NCI-H82 treated with DMSO at 0.1 percent for 48 hours (cell line): ENCODE data around the gene SHPK.

Experiments used
- DNase-seq: peaks from one replicate; lab custom pipeline; 2025; ENCODE audit not compliant: unreplicated experiment; lab: John Stamatoyannopoulos, UW

The SHPK gene

DNA sequence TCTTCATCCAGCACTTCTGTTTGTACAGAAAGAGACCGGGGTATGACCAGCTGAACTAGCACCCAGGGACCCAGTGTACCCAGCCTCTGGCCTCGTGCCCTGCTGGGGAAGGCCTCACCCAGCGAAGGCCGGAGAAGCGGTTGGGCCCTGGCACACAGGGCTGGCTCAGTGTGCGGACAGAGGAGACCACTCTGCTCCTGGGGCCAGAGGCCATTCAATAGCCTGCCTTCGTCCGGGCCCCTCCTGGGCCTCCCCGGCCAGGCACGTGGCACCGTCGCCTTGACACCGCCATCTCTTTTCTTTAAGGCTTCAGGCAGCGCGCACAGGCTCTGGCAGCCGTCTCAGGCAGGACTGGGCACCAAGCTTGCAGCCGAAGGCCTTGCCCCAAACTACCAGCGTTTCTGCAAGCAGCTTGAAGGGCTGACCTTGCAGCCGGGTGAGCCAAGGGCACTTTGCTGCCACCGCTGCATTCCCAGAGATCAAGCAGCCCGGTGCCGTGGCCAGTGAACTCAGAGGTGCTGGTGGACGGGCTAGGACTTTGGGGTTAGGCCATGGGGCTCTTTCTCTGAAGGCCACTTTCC is 24.4 kb upstream of the SHPK start:
- DNase-seq: no peak

DNA sequence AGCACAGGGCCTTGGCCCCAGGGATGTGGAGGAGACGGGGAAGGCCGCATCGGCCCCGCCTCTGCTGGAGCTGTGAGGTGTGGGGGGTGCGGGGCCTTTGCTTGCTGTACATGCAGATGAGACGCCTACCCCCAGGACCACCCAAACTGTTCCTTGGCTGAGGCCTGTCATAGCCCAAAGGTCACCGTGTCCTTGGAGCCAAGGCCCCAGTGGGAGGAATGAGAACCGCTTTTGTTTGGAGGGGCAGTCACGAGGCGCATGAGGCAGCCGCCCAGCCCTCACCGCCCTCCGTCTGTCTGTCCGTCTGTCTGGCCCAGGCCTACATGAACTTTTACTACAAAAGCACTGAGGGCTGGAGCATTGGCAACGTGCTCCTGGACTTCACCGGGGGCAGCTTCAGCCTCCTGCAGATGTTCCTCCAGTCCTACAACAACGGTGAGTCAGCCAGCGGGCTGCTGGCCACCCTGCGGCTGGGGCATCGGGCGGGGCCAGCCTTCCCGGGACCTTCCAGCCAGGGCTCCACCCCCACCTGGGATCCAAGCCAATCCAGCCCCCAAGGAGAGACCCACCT is 23.6 kb upstream of the SHPK start:
- DNase-seq: no peak

DNA sequence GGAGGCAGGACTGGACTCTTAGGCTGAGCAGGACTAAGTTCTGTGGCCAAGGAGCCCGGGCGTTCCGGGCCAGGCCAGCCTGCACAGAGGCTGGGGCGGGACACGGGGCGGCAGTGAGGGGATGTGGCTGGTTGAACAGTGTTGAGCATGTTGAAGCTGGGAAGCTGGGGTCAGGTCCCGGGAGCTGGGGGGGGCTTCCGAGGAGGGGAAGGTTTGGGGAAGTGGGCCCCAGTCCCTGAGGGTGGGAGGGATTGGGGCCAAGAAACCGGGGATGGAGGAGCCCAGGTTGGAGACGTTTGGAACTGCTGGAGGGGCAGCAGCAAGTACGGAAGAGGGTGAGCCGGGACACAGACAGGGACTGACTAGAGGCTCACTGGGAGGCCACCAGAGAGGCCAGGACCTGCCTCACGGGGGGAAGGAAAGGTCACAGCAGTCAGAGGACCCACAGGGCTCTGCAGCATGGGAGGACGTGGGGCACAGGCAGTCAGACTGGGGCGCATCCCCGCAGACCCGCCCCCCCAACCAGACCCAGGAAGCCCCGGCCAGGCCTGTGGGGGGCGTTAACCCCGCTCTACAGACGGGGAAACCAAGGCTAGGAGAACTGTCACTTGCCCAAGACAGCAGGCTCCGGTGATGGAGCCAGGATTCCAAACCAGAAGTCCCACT is 22.9 kb upstream of the SHPK start:
- no peak for DNase-seq

DNA sequence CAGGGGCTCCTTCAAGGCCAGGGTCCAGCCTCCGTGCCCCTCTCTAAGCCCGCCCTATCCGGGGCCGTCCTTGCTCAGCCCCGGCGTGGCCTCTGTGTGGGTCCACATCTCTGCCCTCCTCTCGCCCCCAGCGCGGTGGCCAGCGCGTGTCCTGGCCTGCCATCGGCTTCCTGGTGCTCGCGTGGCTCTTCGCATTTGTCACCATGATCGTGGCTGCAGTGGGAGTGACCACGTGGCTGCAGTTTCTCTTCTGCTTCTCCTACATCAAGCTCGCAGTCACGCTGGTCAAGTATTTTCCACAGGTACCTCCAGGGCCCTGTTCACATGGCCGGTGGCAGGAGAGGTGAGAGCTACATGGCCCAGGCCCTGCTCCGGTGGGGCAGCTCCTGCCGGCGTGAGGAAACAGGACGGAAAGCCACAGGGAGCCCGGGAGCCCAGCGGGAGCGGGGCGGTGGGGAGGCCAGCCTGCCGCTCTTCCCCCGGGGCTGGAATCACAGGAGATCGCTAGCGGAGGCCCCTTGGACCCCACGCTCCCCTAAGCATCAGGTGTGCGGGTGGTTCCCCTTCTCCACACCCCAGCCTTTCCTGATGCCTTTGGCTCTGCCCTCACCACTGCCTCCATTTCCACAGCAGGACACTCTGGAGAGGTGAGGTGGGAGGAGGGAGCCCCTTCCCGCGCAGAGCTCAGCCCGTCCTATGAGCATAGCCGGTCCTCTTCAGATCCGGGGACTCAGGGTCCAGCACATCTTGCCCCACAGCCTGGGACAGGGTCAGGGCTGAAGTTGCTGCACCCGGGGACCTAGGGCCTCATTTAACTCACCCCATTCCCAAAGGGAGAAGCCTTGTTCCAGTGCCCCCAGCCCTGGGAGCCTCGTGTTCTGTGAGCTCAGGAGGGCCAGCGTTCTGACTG is 22.1 kb upstream of the SHPK start:
- DNase-seq: no peak

DNA sequence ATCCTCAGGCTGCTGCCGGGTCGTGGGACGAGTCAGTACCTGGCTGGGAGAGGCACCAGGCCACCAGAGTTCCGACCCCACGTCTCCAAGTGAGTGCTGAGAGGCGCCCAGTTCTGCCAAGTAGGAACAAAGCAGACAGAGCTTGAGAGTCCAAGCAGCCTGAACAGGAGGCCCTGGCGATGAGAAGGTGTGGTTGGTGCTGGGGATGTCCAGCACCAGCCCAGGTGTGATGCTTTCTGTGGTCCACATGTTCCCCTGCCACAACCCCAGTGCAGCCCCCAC is 21.5 kb upstream of the SHPK start:
- DNase-seq: no peak

DNA sequence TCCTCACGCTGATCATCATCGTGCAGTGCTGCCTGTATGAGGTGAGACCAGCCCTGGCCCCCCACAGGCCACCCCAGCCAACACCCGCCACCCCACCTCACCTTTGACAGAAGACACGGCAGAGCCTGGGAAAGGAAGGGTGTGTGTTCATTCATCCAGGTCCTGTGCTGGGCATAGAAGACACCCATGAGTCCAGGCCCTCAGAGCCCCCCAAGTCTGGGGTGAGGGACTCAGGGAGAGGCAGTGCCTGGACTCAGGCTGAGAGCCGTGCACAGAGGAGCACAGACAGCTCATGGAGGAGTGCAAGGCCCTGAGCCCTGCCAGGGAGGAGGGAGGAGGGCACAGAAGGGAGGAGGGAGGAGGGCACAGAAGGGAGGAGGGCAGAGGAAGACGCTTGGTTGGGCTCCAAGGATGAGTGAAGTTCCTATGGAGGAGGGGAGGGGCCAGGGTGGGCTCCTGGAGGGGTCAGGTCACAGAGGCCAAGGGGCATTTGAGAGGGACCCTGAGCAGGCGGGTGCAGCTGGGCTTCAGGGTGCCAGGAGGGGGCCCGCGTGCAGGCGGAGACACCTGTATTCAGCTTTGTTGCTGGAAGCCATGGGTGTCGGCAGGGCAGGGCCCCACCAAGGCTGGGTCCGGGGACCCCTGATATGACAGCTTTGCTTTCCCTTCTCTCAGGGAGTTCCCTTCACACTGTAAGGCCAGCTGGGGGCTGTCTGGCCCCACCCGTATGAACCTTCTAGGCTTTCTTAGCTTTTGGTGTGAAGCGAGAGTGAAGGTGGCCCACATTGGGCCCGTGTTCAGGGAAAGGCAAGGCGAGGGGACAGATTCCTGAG is 20.9 kb upstream of the SHPK start:
- DNase-seq: no peak

DNA sequence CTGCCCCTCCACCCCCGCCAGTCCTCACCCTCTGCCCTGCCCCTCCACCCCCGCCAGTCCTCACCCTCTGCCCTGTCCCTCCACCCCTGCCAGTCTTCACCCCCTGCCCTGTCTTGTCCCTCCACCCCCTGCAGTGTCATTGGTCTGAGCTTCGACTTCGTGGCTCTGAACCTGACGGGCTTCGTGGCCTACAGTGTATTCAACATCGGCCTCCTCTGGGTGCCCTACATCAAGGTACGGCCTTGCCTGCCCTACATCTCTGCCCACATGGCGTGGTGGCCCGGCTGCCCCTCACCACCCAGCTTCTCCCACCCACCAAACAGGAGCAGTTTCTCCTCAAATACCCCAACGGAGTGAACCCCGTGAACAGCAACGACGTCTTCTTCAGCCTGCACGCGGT is 20.3 kb upstream of the SHPK start:
- no peak for DNase-seq

DNA sequence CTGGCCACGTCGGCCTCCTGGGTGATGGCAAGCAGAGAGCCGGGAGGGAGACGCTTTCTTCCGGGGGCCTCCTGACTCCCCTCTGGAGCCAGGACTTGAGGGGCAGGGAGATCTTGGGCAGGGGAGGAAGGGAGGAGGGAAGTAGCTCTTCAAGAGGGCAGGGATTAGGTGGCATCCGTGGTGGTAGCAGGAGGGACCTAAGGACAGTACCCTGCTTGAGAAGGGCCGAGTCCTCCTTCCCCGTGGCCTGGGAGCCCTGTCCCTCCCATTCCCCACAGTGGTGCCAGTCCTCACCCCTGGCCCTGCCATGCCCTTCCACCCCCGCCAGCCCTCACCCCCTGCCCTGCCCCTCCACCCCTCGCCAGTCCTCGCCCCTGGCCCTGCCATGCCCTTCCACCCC is 19.7 kb upstream of the SHPK start:
- DNase-seq: no peak

DNA sequence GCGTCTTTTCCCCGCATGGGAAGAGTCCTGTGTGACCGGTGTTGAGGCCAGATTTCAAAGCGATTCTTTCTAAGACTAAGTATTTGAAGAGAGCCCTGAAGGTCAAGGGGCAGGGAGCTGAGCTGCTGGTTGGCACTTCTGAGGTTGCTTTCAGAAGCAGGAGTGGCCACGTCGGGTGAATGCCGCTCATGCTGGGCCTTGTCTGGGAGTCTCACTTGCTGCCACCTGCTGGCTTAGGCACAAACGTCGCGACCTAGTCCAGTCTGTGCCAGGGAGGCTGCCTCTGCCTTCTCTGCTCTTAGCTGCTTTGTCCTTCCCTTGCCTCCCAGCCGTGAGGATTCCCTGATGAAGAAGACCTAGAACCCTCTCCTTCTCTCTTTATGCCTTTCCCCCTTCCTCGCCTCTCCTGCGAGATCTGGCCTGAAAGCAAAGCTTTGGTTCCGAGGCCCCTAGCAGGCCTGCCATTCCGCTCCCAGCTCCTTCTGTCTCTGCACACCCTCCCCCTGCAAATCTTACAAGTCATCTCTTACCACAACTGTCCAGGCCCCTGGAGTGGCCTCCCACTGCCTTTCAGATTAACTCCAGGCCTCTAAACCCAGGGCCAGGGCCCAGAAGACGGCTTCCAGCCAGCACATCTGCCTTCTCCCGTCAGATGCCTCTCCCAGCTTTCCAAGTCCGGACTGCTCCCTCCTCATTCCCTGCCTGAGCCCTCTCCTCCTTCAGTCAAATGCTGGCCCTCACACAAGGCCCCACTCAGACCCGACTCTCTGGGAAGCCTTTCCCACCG is 11.9 kb upstream of the SHPK start:
- DNase-seq: no peak

DNA sequence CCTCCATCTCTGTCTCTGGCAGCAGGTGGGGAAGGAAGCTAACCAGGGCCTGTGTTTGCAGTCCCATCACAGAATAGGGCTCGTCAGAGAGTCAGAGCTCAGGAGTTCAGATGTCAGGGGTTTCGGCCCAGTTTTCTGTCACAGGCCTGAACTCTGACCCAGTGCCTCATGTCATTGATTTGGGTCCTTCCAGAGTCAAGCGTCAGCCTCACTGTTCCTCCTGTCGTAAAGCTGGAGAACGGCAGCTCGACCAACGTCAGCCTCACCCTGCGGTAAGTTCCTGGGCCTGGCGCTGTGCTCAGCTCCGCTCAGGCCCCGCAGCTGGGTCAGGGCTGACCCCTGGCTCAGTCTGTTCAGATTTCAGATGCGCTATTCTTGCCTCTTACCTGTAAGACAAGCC is 11.2 kb upstream of the SHPK start:
- no peak for DNase-seq

DNA sequence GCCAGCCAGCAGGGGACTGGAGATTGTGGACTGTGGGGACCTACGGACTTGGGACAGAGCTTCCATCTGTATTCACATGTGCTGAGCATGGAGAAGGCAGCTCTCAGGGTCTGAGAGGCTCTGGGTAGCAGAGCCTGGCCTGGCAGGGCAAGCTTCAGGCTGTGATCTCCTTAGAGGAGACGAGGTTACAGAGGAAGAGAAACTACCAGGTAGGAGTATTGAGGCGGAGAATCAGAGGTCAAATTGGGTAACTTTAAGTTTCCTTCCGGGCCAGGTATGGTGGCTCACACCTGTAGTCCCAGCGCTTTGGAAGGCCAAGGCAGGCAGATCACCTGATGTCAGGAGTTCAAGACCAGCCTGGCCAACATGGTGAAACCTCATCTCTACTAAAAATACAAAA is 9.3 kb upstream of the SHPK start:
- no peak for DNase-seq

DNA sequence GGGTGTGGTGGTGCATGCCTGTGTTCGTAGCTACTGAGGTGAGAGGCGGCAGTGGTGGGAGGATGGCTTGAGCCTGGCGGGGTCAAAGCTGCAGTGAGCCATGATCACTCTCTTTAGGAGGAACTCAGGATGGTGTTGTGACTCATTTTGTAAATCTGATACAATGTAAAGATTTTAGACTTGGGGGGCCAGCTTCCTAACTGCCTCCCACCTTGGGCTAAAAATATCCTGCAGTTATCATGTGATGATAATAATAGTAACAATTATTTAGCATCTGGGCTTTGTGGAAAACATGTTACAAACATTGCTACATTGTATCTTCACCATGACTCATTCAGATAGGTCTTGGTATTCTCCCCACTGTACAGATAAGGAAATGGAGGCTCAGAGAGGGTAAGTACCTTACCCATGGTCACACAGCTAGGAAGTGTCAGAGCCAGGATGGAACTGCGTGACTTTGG is 7.9 kb upstream of the SHPK start:
- DNase-seq: no peak

DNA sequence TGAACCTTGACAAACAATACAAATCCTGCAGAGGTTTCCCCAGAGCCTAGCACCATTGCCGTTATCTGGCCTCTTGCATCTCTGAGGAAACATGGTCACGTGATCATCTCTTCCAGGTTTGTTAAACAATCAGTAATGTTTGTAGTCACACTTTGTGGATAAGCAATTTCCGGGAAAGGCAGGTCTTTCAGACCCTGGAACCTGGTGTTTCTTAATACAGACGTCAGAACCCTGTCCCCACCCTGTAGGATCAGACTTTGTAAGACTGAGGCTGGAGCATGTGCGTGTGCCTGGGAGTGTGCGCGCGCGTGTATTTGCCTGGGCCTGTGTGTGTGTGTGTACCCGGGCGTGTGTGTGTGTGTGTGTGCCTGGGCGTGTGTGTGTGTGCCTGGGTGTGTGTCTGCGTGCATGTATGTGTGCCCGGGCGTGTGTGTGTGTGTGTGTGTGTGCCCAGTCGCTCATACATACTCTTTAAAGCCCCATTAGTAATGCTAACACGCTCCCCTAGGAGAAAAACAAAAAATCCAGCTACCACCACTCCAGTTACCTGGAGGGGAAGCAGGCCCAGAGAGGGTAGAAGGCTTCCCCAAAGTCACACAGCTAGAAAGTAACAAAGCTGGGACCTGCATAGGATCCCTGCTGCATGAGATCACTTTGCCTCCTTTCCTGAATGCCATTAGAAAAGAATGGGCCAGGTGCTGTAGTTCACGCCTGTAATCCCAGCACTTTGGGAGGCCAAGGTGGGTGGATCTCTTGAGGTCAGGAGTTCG is 5.9 kb upstream of the SHPK start:
- DNase-seq: no peak

DNA sequence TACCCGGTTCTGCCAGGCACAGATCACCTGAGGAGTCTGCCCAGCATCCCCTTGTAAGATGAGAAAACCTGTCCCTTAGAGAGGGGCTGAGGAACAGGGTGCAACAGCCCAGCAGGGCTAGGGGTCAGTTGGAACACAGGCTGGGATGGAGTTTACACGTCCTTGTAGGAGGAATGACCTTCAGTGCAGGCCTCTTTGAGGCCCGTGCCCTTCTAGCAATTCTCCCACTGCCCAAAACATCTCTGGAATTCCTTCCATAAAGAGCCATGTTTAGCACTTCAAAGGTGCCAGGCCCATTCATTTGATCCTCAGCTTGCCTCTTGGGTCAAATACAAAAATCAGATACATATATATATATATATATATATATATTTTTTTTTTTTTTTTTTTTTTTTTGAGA is 5.0 kb upstream of the SHPK start:
- DNase-seq: no peak

DNA sequence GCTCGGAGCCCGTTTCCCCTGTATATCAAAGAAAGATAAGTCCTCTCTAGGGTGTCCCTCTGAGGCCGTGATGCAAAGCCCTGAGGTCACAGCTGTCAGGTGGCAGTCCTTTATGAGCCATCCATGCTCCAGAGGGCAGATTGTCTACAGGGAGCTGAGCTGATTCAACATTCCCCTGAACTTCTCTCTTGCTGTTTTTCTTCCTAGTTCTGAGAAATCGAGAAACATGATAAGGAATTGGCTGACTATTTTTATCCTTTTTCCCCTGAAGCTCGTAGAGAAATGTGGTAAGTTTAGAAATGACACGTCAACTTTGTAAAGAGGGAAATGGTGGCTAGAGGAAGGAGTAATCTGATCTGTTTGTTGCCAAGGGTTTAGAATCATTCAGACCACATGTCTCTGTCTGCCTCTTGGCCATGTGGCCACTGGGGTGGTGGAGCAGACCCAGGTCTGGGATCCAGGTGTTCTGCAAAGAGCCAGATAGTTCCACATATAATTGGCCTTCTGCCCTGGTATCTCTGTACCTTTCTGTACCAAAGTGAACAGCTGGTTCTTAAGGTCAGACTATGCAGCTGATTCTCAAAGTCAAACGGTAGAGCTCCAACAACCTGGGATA is 4.0 kb upstream of the SHPK start:
- no peak for DNase-seq

DNA sequence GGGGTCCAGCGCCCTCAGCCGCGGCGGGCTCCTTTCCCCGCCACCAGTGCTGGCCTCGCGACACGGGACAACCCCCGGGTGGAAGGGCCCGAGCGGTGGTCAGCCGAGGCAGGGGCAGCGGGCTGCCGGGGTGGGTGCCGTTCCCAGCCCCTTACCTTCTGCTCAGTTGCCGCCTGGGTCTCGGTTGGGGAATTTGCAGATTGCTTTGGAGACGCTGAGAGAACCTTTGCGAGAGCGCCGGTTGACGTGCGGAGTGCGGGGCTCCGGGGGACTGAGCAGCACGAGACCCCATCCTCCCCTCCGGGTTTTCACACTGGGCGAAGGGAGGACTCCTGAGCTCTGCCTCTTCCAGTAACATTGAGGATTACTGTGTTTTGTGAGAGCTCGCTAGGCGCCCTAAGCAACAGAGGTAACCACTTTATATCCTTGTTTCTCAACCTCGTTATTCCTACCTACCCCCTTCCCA is 891 bp upstream of the SHPK start:
- DNase-seq: no peak

DNA sequence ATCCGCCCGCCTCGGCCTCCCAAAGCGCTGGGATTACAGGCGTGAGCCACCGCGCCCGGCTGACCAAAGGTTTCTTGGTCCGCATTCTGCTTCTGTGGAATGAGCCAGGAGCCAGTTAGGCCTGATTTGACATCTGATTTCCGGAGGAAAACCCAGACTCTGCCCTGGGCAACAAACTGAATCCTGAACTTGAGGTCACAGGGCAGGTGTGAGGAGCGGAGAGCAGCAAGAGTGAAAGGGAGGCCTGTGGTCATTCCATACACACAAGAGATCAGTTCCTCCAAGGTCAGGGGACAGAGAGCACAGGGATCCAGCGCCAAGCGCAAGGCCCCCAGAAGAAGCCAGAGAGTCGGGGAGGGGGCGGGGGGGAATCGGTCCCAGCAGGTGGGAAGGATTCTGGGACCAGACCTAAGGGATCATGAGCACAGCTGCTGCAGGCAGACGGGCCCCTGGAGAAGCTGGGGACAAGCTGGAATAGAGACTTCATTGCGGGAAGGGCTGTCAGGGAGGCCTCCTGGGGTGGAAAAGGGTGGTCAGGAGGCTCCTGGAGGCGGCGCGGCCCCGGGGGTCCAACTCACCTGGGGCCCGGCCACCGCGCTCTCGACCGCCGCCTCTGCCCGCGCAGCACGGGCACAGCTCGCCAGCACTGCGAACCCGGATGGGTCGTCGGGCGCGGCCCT is 436 bp downstream of the SHPK start:
- DNase-seq: peak; percentile 11

DNA sequence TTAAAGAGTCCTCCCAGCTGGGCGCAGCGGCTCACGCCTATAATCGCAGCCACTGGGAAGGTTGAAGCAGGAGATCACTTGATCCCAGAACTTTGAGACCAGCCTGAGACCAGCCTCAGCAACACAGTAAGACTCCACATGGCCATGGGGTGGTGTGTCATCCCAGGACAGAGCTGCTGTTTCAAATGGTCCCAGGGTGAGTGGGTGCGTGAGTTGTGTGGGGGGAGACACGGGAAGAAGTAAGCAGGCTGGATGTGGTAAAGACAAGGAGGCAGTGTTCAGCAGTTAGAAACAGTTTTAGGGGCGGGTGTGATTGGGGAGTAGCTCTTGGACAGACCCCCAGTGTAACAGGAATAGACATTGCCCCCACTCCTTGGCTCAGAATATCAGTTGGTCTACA is 3.8 kb downstream of the SHPK start:
- no peak for DNase-seq

DNA sequence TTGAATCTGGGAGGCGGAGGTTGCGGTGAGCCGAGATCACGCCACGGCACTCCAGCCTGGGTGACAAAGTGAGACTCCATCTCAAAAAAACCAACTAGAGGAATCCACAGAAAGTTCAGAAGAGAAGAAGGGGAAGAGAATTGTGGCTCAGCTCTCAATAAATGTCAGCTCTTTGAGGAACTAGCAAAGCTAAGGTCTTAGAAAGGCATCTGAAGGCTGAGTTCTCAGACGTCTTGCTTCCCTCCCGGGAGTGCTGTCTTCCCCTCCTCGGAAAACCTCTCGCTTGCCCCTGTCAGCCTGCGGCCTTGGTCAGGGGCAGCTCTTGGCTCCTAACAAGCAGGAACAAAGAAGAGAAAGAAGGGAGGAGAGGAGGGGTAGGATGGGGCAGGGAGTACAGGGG is 5.3 kb downstream of the SHPK start:
- no peak for DNase-seq
